ENCODE data around the gene CCDC107. TPM values are rescaled to one million over a fixed set of nuclear protein-coding genes. Genes with fewer than 3 reads are reported as not detected.

Gene CCDC107
- total and polyA plus RNA-seq, 9 of the 15 experiments (the other 6 are each of a cell fraction or from before 2014, with no cell fraction given) = 0.35 to 11.3 (median 6.9) TPM; not detected in 1

GRCh38 chr9:35700031-35700430, 41.9 kb downstream of the CCDC107 start:
- CTCF ChIA-PET (ENCODE audit: low intra/inter-chr PET ratio) = no interaction called here

GRCh38 chr9:35700942-35701341, 42.9 kb downstream of the CCDC107 start:
- intact Hi-C loops (cut with micrococcal nuclease) (no loop called here), in situ Hi-C loops (cut with MboI) (no loop called here)
- Histone ChIP-seq H3K4me2 (ENCODE audit: insufficient read depth, low read length) (no peak overlapping the region), H3K4me1 (replicated peaks in 1 of 2; ENCODE audit: control insufficient read depth in 2 of 2, insufficient read depth in 2 of 2, low read length in 2 of 2) (no peaks in the 10 kb centered on the region; a peak in 2 of 5 replicates), H3K4me3 (no peak overlapping the region), H2AFZ (ENCODE audit: low read depth, low read length) (no peak overlapping the region), H4K20me1 (replicated peaks; ENCODE audit: control insufficient read depth, insufficient read depth, low read length) (no peaks in the 10 kb centered on the region), H3K27me3 (ENCODE audit: control insufficient read depth in 2 of 2, insufficient read depth in 2 of 2, low read length in 2 of 2) (no peaks in the 10 kb centered on the region), H3K79me2 (ENCODE audit: control insufficient read depth, insufficient read depth, low read length) (no peaks in the 10 kb centered on the region), H3K27ac (ENCODE audit: extremely low read depth, low read depth, low read length) (no peak overlapping the region), H3K9me1 (ENCODE audit: control insufficient read depth, insufficient read depth, low read length) (no peaks in the 10 kb centered on the region), H3K9ac (ENCODE audit: insufficient read depth in 1 of 2, low read depth in 2 of 2, low read length in 2 of 2) (no peak overlapping the region), H3K9me3 (replicated peaks; ENCODE audit: control insufficient read depth, insufficient read depth, low read depth, low read length) (no peaks in the 10 kb centered on the region), H3K36me3 (ENCODE audit: control insufficient read depth, insufficient read depth, low read length) (peaks cover 97% of the 10 kb centered on the region)
- BruUV-seq (replicated peaks) = no TSS peak
- TF ChIP-seq POLR2A (conservative IDR thresholded peaks at IDR 0.05) = 0 out of 2 replicates have a peak, but pooled peaks have one; percentile 21
- TF ChIP-seq ZNF655 (CRISPR knock-in tag; IDR thresholded peaks at IDR 0.05) = no peak
- TF ChIP-seq RERE (CRISPR knock-in tag; IDR thresholded peaks at IDR 0.05; ENCODE audit: borderline replicate concordance) = no peak
- ChIA-PET CTCF (ENCODE audit: low intra/inter-chr PET ratio) (no interaction called here), POLR2A (interaction anchor here (1.9 kb wide), 1 partner anchor 12 kb away, joined by 17 read pairs; no protein-coding TSS in a partner anchor)
- DNase-seq (ENCODE audit: extremely low read depth in 1 of 4, low spot score in 3 of 4) (no peak), FAIRE-seq (no peak), ATAC-seq (no peak)

More at GRCh38 chr9:35700031-35700430, 41.9 kb downstream of the CCDC107 start:
- POLR2A ChIA-PET = interaction anchor here (1.9 kb wide), 1 partner anchor 13 kb away, joined by 17 read pairs; no protein-coding TSS in a partner anchor
- FAIRE-seq (no peak), ATAC-seq (no peak), DNase-seq (ENCODE audit: extremely low read depth in 1 of 4, low spot score in 3 of 4) (no peak)
- no peak overlapping the region for H3K4me3 ChIP-seq
- H3K36me3 ChIP-seq (ENCODE audit: control insufficient read depth, insufficient read depth, low read length) = peaks cover 92% of the 10 kb centered on the region
- H2AFZ ChIP-seq (ENCODE audit: low read depth, low read length) = no peak overlapping the region
- TF ChIP-seq RFX1 (IDR thresholded peaks at IDR 0.05) (peak; percentile 62), ZNF217 (CRISPR knock-in tag; IDR thresholded peaks at IDR 0.05) (no peak)
- no peaks in the 10 kb centered on the region for H3K79me2 ChIP-seq (ENCODE audit: control insufficient read depth, insufficient read depth, low read length)
- H4K20me1 ChIP-seq (replicated peaks; ENCODE audit: control insufficient read depth, insufficient read depth, low read length) = no peaks in the 10 kb centered on the region
- no peaks in the 10 kb centered on the region for H3K9me1 ChIP-seq (ENCODE audit: control insufficient read depth, insufficient read depth, low read length)
- no TSS peak for BruUV-seq (replicated peaks)
- H3K27me3 ChIP-seq (ENCODE audit: control insufficient read depth in 2 of 2, insufficient read depth in 2 of 2, low read length in 2 of 2) = no peaks in the 10 kb centered on the region
- no peaks in the 10 kb centered on the region for H3K9me3 ChIP-seq (replicated peaks; ENCODE audit: control insufficient read depth, insufficient read depth, low read depth, low read length)
- no peak overlapping the region for H3K27ac ChIP-seq (ENCODE audit: extremely low read depth, low read depth, low read length)
- H3K4me2 ChIP-seq (ENCODE audit: insufficient read depth, low read length) = no peak overlapping the region
- WGBS (ENCODE audit: insufficient coverage, low coverage, missing lambda C conversion rate) = 96% methylated on average over 8 of the region's 11 CpGs
- intact Hi-C loops (cut with micrococcal nuclease) (no loop called here), in situ Hi-C loops (cut with MboI) (no loop called here)
- H3K9ac ChIP-seq (ENCODE audit: insufficient read depth in 1 of 2, low read depth in 2 of 2, low read length in 2 of 2) = no peak overlapping the region
- H3K4me1 ChIP-seq (replicated peaks in 1 of 2; ENCODE audit: control insufficient read depth in 2 of 2, insufficient read depth in 2 of 2, low read length in 2 of 2) = no peaks in the 10 kb centered on the region; a peak in 2 of 5 replicates

All from K562 (cell line).